NCI-H2081 (cell line): ENCODE results near the gene SLC2A14.
"Not testable (repeated sequence)": the region's sequence is repeated elsewhere in the genome, so short reads cannot be mapped to it uniquely, and the experiment has no call there.

ENCODE experiments used
- DNase-seq, 2 experiments: peaks; one replicate each; lab custom pipeline; 2025; lab: John Stamatoyannopoulos, UW

Gene SLC2A14

DNA sequence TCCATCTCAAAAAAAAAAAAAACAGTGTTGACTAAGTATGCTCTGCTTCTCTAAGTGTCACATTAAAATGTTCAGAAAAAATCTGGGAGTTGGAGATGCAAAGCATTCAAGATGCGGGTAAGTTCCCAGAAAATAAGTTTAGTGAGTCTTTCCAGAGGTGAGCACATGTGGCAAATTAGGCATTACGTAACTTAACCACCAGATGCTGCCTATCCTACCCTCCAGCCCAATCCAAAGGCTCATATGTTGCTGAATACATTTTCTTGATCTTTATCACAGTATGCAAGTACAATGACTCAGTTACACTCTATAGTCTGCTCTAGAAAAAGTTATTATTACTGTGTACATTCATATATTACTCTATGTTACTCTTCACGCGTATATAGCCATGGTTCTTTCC, 3.6 kb downstream of the SLC2A14 start:
- DNase-seq = no peak

DNA sequence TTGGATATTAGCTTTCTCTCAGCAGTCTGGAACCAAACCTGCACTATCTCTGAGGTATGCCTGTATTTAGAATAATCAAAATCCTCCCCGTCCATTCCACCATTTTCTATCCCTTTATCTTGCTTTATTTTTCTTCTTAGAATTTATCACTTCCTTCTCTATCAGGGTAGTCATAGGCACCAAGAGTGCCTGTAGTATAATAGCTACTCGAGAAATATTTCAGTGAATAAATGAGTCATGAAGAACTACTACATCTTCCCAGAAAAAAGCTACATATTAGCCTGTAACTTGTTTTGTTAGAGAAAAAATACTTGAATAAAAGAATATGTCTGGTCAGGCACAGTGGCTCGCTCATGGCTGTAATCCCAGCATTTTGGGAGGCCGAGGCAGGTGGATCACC, 4.3 kb downstream of the SLC2A14 start:
- DNase-seq = no peak

DNA sequence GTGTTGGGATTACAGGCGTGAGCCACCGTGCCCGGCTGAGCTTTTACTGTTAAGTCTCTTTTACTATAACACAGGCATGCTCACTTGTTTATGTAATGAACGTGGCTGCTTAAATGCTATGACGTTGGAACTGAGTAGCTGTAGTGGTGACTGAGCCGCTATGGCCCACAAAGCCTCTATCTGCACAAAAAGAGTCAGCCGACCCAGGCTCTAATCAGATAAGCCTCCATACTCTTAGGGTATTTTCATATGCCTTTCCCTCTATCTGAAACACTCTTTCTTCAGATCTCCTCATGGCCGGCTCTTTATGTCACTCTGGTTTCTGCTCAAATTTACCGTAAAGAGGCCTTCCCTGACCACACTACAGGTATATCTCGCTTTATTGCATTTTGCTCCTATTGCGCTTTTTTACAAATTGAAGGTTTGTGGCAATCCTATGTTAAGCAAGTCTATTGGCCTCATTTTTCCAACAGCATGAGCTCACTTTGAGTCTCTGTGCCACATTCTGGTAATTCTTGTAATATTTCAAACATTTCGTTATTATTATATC, 8.0 kb downstream of the SLC2A14 start:
- DNase-seq = no peak

DNA sequence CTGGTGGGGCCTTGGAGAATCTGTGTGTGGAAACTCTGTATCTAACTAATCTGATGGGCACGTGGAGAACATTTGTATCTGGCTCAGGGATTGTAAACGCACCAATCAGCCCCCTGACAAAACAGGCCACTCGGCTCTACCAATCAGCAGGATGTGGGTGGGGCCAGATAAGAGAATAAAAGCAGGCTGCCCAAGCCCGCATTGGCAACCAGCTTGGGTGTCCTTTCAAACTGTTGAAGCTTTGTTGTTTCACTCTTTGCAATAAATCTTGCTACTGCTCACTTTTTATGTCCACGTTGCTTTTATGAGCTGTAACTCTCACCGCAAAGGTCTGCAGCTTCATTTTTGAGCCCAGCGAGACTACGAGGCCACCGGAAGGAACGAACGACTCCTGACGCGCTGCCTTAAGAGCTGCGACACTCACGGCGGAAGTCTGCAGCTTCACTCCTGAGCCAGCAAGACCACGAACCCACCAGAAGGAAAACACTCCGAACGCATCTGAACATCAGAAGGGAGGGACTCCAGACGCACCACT, 9.8 kb downstream of the SLC2A14 start:
- DNase-seq = not testable (repeated sequence)

DNA sequence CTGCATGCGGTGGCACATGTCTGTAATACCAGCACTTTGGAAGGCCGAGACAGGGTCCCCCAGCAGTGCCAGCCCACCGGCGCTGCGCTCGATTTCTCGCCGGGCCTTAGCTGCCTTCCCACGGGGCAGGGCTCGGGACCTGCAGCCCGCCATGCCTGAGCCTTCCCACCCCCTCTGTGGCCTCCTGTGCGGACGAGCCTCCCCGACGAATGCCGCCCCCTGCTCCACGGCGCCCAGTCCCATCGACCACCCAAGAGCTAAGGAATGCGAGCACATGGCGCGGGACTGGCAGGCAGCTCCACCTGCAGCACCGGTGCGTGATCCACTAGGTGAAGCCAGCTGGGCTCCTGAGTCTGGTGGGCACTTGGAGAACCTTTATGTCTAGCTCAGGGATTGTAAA, 10.4 kb downstream of the SLC2A14 start:
- DNase-seq = not testable (repeated sequence)

DNA sequence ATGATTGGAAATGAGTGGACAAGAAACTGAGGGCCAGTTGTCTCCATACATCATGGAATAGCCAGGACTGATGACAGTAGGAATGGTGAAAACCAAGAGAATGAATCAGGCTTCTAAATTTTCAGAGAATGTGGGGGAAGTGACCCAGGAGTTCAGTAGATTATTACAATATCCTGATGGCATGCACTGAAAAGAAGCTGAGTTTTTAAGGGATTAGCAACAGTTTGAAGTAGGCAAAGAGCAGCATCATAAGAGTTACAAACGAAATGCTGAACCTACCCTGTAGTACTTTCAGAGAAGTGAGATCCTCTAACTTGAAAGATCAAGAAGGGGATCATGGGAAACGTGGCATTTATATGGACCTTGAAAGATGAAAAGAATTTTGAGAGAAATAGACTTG, 13.2 kb downstream of the SLC2A14 start:
- DNase-seq = no peak

DNA sequence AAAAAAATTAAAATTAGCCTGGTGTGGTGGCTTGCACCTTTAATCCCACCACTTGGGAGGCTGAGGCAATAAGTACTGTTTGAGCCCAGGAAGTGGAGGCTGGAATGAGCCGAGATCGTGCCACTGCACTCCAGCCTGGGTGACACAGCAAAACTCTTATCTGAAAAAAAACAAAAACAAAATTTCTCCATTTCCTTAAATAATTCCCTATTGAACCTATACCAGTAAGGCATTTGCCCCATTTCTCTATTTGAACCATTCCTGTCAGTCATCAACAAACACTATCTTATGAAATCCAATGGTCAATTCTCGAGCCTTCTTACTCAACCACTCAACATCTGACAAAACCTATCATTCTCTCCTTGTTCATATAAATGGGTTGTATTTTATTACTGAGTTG, 14.7 kb downstream of the SLC2A14 start:
- no peak for DNase-seq

DNA sequence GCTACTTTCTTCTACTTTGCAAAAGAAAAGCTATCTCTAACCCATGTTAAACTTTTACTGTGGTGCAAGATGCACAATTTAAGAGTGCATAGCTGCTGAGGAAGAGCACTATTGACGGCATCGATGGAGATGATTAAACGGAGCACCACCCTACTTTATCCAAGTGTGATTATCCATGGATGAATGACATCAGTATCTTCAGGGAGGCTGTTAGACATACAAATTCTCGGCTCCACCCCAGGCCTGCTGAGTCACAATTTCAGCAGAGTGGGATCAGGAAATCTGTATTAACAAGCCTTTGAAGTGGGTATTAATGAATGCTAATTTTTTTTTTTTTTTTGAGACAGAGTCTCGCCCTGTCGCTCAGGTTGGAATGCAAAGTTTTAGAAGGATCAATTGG, 16.2 kb downstream of the SLC2A14 start:
- no peak for DNase-seq

DNA sequence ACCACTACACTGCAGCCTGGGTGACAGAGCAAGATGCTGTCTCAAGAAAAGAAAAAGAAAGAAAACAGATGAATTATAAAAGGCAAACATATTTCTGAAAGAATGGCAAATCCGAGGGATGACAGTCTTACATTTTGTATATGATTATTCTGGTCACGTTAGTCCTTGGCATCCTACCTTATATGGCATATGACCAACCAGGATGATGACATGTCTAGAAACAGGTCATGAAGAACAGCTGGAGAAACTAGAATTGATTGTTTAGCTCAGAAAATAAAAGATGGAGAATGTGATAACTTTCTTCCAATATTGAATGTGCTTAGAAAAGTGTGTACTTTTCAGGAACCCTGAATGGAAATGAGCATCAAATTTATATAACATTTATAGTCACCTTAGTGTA, 19.2 kb downstream of the SLC2A14 start:
- no peak for DNase-seq

DNA sequence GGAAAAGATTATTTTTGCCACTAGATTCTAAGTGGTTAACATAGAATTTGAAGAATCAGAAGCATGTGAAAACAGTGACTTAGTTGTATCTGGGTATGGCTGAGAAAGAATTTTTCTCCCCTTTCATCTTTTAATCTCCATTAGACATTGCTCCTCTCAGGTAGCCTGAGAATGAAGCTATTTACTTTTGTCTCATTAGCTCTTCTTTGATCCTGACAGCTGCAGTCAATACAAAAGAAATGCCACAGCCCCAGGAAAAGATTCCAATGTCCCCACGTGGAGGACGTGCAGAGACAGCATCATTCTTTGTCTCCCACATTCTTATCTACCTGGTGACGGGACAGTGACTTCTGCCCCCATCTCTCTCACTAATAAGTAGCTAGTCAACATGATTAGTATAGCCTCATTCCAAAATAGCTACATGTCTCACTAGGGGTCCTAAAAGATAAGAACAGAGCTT, 21.1 kb downstream of the SLC2A14 start:
- not testable (repeated sequence) for DNase-seq

DNA sequence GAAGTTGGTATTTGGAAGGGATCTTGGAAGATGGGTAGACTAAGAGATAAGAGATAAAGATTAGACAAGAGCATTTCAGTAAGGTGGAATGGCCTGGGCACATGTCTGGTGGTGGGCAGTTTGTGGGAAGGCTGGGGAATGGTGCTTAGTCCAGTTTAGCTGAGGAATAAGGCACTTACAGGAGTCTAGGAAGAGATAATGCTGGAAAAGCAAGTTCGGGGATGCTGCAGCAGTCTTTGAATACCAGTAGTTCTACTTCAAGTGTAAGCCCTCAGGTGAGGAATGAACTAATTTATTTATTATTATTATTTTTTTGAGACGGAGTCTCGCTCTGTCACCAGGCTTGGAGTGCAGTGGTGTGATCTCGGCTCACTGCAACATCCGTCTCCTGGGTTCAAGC, 22.6 kb downstream of the SLC2A14 start:
- DNase-seq = not testable (repeated sequence)

DNA sequence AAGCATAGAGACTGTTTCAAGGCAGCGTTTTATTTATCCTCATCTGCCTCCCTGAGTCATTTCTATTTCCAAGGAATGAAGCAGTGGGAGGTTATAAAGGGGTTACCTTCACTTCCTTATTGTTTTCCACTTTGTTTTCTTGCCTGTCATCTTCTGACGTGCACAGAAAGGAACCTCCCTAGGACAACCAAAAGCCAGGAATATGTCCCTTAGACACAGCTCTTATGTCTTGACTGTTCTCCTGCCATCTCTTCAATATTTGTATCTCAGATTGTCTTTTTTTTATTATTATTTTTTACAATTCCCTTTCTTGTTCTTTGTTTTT, 24.7 kb downstream of the SLC2A14 start:
- DNase-seq = not testable (repeated sequence)

DNA sequence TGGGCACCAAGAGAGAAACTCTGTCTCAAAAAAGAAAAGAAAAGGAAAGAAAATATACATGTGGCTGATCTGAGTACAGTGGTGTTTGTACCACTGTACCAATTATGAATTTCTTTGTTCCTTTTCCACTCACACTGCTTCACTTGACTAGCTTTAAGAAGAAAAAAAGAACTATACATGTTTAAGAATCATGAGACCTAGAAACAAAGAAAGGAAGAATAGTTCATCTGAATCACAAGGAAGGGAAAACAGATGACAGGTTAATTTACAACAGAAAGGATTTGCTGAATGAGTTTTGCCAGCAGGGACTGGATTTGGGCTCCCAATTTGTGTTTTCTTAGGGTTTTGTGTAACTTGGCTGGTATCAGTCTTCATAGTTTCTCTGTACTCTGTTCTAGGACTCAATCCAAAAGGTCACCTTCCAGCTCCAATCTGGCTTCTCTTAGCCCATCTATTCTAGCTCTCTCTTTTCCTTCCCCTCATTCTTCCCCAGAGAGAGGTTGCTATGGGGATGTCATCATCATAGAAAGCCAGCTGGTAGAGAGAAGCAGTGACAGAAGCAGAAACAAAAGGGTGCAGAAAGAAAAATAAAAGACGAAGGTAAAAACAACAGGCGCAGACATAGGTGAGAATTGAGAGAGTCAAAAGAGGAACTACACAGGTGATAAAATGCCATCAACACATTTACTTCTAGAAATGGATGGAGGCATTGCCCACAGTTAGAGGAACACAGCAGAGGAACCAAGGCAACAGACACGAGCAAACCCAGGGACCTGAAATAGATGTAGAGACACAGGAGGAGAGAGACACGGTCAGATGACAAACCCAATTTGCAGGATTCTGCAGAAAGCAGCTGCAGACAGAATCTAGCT, 25.3 kb downstream of the SLC2A14 start:
- DNase-seq = not testable (repeated sequence)

DNA sequence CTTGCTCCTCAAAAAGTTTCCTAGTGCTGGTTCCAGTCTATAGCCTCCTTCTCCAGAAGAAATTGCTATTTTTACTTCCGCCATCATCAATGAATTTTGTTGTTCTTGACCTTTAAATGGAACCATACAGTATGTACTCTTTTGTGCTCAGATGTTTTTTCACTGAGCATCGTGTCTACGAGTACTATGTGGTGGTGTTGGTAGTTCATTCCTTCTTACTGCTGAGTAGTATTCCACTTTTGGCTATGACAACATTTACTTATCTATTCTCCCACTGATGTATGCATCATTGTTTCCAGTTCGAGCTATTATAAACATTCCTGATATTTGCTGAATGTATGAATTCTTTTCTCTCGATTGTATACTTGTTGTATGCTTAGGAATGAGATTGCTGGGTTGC, 28.6 kb downstream of the SLC2A14 start:
- no peak for DNase-seq

DNA sequence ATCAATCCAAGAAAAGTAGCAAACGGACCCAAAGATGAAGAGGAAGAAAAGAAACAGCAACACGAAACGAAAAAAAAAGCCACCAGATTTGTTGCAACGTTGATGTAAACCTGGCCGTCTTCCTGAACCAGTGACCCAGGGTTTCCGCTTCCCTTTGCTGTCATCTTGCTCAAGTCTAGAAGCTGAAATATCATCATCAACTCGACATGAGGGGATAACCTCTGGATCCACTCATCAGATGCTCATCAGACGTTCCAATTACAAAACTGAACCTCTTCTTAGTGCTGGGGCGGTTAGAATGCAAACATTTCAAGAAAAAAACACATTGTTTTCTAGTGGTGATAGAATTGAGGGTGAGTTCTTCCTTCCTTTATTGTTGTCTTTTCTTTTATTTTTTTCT, 29.1 kb downstream of the SLC2A14 start:
- DNase-seq = not testable (repeated sequence)

DNA sequence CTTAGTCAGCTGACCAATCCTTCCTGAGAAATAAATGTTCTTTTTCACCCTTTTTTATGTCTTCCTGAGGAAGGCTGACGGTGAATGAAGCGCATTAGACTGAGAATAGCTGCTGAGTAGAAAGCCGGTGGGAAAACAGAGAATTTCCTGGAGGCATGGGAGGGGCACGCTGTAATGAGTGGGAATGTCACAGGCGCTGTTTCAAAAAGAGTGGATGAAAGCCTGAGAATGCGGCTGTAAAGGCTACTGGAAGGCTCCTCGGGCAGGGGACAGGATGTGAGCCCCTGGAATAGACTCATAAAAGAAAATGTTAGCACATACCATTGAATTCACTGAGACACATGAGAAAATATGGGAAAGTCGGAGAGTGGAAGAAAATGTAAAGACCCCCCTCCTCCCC, 29.6 kb downstream of the SLC2A14 start:
- not testable (repeated sequence) for DNase-seq

DNA sequence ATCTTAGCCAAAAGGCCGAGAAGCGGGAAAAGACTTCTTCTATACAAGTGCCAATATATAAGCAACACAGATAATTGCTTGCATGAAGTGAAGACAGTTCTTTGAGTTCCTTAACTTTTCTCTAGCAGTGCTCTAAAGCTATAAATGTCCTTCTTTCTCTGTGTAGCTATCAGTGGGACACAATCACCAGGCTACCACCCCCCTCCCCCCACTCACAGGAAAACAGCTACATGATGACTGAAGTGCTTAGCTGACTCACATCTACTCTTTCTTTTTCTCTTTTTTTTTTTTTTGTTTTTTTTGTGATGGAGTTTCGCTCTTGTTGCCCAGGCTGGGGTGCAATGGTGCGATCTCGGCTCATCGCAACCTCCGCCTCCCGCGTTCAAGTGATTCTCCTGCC, 30.3 kb downstream of the SLC2A14 start:
- not testable (repeated sequence) for DNase-seq

DNA sequence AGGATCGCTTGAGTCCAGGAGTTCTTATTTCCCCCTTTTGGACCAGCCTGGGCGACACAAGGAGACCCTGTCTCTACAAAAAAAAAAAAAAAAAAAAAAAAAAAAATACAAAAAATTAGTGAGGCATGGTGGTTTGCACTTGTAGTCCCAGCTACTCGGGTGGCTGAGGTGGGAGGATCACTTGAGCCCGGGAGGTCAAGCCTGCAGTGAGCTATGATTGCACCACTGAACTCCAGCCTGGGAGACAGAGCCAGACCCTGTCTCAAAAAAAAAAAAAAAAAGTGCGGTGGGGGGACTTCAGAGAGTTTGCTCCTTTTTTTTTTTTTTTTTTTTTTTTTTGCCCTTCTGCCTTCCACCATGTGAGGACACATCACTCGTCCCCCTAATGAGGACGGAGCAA, 32.9 kb downstream of the SLC2A14 start:
- DNase-seq = not testable (repeated sequence)

DNA sequence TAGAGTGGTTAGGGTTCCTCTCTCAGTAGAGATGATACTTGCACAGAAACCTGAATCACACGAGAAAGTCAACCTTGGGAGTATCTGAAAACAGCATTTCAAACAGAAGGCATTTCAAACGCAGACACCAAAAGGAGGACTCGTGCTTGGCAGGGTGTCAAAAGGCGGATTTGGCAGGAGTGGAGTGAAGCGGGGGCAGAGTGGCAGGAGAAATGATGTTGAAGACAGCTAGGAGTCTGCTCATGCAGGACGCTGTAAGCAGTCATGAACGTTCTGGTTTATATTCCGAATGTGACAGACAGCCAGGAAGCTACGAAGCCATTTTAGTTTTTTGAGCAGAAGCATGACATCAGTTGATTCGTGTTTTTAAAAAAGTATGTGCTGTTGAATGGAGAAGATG, 33.5 kb downstream of the SLC2A14 start:
- DNase-seq = not testable (repeated sequence)

DNA sequence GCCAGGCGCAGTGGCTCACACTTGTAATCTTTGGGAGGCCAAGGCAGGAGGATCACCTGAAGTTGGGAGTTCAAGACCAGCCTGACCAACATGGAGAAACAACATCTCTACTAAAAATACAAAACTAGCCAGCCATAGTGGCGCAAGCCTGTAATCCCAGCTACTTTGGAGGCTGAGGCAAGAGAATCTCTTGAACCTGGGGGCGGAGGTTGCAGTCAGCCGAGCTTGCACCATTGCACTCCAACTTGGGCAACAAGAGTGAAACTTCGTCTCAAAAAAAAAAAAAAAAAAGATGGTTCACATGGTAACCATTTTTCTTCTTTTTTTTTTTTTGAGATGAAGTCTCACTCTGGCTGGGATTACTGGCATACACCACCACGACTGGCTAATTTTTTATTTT, 35.3 kb downstream of the SLC2A14 start:
- no peak for DNase-seq

DNA sequence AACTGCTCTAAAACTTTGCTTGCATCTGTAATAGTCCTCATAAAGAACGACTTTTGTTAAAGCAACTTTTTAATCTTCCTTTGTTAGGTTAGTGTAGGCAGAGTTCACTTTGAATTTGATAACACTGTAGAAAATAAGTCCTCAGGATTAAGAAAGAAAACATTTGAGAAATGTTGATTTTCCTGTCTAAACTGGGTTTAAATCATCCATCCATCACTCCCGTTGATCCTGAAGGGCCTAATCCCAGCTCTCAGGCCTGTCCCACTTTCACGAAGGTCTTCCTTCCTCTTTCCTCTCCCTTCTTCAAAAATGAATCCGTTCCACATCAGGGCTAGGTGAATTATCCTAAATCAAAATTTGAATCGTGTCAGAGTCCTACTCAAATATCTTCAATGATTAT, 36.9 kb downstream of the SLC2A14 start:
- DNase-seq = no peak

DNA sequence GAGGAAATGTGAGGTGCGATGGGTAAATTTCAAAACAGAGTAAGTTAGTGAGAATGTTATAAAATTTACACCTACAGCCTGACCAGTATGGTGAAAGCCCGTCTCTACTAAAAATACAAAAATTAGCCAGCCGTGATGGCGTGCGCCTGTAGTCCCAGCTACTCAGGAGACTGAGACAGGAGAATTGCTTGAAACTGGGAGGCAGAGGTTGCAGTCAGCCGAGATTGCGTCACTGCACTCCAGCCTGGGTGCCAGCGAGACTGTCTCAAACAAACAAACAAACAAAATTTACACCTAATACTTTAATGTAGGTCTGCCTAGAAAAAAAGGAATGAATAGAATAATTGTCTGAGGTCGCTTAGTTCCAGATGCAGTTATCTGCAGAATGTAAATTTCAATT, 37.6 kb downstream of the SLC2A14 start:
- no peak for DNase-seq

DNA sequence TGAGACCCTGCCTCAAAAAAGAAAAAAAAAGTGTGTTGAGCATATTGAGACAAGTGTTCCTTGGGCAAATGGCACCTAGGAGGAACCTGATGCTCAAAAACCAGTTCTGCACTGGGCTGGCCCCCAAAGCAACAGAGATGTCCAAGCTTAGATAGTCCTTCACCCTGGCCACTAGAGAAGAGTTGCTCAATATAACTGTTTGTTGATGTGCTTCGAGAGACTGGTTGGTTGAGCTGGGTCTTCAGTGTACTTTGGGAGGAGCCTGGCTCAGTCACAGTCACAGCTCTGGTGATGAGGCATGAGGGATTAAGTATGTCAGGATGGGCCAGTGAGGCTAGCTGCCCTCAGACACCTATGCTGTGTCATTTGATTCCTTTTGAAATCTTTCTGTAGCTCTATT, 38.0 kb downstream of the SLC2A14 start:
- no peak for DNase-seq

DNA sequence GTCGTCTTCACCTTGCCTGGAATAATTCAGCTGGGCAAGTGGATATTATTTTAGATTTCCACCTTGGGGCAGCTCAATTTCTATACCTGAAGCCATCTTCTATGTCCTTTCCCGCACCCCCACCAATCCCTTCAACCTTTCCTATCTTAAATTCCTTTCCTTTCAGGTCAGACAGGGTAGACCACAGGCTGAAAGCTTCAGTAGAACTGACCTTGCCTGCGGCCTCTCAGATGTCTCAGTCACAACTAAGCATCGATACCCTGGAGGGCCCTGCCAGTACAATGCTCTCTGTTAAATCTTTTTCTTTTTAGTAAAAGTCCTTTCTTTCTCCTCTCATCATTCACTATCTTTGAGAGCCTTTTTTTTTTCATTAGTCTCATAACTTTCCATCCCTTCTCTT, 38.9 kb downstream of the SLC2A14 start:
- DNase-seq = no peak
